Mesodermal cell (in vitro differentiated cells): ENCODE measurements around the gene IL1RAPL1.

Source experiments
- H3K27ac ChIP-seq: 2 replicates; pipeline ENCODE4 v1.7.0; 2013; ENCODE audit warnings: mild to moderate bottlenecking, low read depth, low read length, moderate library complexity; ENCODE audit not compliant: severe bottlenecking
- H3K36me3 ChIP-seq: 2 replicates; pipeline ENCODE4 v1.7.1; 2013; ENCODE audit warnings: mild to moderate bottlenecking, low read length, moderate library complexity; ENCODE audit not compliant: control insufficient read depth, insufficient read depth
- H3K4me1 ChIP-seq: one replicate; pipeline ENCODE4 v1.7.1; 2013; ENCODE audit warnings: mild to moderate bottlenecking, low read length; ENCODE audit not compliant: insufficient read depth, control insufficient read depth, poor library complexity, severe bottlenecking
- H3K4me3 ChIP-seq: 2 replicates; pipeline ENCODE4 v1.7.0; 2013; ENCODE audit warnings: low read length, control low read depth, mild to moderate bottlenecking; ENCODE audit not compliant: insufficient read depth, poor library complexity, severe bottlenecking; ENCODE audit errors: extremely low read depth
- H3K9me3 ChIP-seq: 2 replicates; pipeline ENCODE4 v1.7.1; 2013; ENCODE audit warnings: mild to moderate bottlenecking, low read length, moderate library complexity; ENCODE audit not compliant: control insufficient read depth
- WGBS, 2 experiments: methylation state at CpG; one replicate each; pipeline ENCODE4 v1.1.5; 2013; ENCODE audit warnings: missing lambda C conversion rate in 2 of 2; ENCODE audit not compliant: insufficient coverage in 2 of 2; 5-methylcytosine and 5-hydroxymethylcytosine counted together

IL1RAPL1 gene

DNA sequence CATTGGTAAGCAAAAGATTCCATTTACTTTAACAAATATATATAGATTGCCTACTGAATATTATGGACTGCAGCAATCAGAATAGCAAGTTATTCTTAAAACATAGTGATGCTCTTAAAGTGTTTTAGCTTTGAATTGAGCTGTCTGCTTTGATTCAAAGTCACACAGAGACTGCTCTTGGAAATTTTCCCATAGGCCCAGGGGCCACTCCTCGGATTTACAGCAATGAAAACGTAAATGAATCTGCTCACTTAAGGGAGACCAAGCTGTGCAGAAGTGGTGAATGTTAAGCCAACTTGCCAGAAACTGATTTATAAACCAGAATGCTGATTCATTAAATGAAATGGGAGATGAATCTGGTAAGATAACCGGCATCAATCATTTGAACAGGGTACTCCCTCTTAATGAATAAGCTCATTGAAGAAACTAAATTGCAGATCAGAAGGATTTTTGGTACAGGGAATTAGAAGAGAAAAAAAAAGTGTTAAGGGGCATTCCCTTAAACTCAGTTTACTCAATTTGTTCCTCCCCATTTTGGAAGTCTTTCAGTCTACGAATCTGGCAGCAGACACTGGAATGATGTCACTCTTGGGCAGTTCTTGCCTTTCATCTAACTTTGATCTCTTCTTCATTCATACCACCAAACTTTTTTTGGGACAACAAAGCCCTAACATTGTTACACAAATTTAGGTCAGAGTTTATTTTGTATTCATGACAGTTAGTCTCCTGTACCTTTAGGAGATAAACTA lies 1264.8 kb downstream of the IL1RAPL1 start:
- H3K9me3 ChIP-seq: no peaks in the 10 kb centered on the region
- H3K4me1 ChIP-seq: no peaks in the 10 kb centered on the region
- WGBS, 2 experiments: 86 to 90% methylated on average over 2 to 3 of the region's 4 CpGs
- H3K36me3 ChIP-seq: no peaks in the 10 kb centered on the region
- H3K4me3 ChIP-seq: no peak overlapping the region
- no peak overlapping the region for H3K27ac ChIP-seq

DNA sequence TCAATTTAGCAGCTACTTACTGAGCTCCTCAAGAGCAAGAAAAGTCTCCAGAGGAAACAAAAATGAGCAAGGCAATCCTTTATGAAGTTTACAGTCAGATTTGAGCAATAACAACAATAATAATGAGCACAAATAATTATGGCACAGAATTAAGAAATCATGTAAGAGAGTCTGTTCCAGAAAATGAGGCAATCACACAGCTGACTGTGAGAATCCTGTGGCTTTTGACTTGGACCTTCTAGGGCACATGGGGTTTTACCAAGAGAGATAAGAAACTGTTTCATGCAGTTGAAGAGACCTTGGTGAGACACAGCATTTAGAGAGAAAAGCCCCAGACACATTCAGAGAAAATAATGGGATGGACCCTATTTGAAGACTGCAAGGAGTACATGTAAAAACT lies 1265.5 kb downstream of the IL1RAPL1 start:
- Histone ChIP-seq H3K4me1 (no peaks in the 10 kb centered on the region), H3K9me3 (no peaks in the 10 kb centered on the region), H3K4me3 (no peak overlapping the region), H3K27ac (no peak overlapping the region), H3K36me3 (no peaks in the 10 kb centered on the region)

- Histone ChIP-seq H3K4me1 (no peaks in the 10 kb centered on the region), H3K36me3 (no peaks in the 10 kb centered on the region), H3K4me3 (no peak overlapping the region), H3K9me3 (no peaks in the 10 kb centered on the region), H3K27ac (no peak overlapping the region)
These were observed 1271.5 kb downstream of the IL1RAPL1 start for GRCh38 chrX:29858714-29859113.

GRCh38 chrX:29862126-29862677 lies 1275.0 kb downstream of the IL1RAPL1 start:
- WGBS, 2 experiments: no CpG with 5 or more reads among the region's 7 CpGs

DNA sequence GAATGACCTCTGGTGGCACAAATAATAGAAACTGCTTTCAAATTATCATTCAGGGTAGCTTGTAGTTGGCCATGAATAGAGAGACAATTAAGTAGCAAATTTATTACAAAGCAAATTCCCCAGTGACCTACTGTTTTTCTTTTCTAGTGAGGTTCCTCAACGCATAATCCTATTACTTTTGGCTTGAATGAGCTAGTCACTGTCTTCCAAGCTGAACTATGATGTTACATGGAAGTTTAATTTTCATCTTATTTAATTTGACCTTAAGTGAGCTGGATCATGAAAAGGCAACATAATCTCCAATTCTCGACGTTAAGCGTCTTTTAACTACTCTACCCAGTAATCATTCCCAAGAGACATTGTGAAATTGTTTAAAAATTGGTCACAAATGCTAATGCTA lies 1280.7 kb downstream of the IL1RAPL1 start:
- no peaks in the 10 kb centered on the region for H3K36me3 ChIP-seq
- no peak overlapping the region for H3K4me3 ChIP-seq
- no CpG with 5 or more reads among the region's 4 CpGs for WGBS, 2 experiments
- H3K4me1 ChIP-seq: no peaks in the 10 kb centered on the region
- H3K9me3 ChIP-seq: no peaks in the 10 kb centered on the region
- H3K27ac ChIP-seq: no peak overlapping the region

More at GRCh38 chrX:29862126-29862677, 1275.0 kb downstream of the IL1RAPL1 start:
- no peaks in the 10 kb centered on the region for H3K9me3 ChIP-seq
- no peak overlapping the region for H3K27ac ChIP-seq
- H3K36me3 ChIP-seq: no peaks in the 10 kb centered on the region
- no peaks in the 10 kb centered on the region for H3K4me1 ChIP-seq
- no peak overlapping the region for H3K4me3 ChIP-seq

DNA sequence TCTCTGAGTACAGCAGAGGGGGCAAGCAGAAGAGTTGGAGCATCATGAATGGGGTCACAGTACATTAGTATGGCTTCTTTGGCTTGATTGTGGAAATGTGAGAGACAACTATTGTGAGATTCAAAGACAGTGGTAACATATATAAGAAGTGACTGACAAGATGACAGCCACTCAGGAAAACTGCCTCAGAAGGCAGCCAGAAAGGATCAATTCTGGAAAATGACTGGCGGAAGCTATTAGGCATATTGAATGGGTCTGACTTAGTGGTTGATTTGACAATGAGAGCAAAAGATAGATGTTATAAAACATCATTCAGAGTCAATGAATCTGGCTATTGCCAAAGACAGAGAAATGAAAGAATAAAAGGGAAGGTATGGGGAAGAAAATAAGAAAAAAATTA lies 1282.6 kb downstream of the IL1RAPL1 start:
- no peak overlapping the region for H3K27ac ChIP-seq
- H3K36me3 ChIP-seq: no peaks in the 10 kb centered on the region
- no peaks in the 10 kb centered on the region for H3K9me3 ChIP-seq
- no peak overlapping the region for H3K4me3 ChIP-seq
- no CpG with 5 or more reads among the region's 1 CpG for WGBS, 2 experiments
- H3K4me1 ChIP-seq: no peaks in the 10 kb centered on the region

- WGBS, 2 experiments: 83% methylated on average over 1 of the region's 3 CpGs; no CpG with 5 or more reads in 1 of the 2 experiments
- Histone ChIP-seq H3K27ac (no peak overlapping the region), H3K9me3 (no peaks in the 10 kb centered on the region)
These were observed 1283.4 kb downstream of the IL1RAPL1 start for GRCh38 chrX:29870608-29871007.

GRCh38 chrX:29872831-29873230 lies 1285.6 kb downstream of the IL1RAPL1 start:
- no CpG with 5 or more reads among the region's 2 CpGs for WGBS, 2 experiments

More at GRCh38 chrX:29870608-29871007, 1283.4 kb downstream of the IL1RAPL1 start:
- Histone ChIP-seq H3K36me3 (no peaks in the 10 kb centered on the region), H3K4me3 (no peak overlapping the region), H3K4me1 (no peaks in the 10 kb centered on the region)

DNA sequence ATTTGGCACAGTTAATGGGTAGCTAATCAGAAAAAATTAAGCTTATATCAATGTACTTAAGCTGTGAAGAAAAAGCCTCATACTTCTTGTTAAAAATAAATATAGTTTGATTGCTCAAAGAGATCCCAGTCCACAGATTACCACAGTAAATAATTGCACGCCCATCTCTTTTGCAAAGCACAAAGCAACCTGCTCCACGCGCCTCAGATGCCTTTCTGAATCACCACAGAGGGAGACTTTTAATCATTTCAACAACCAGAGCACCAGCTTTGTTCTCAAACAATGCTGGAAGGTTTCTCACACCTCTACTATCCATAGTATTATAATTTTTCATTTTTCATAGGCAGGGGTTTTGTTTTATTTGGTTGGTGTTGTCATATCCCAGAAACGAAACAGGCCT lies 1289.5 kb downstream of the IL1RAPL1 start:
- no CpG with 5 or more reads among the region's 4 CpGs for WGBS, 2 experiments
- H3K9me3 ChIP-seq: no peaks in the 10 kb centered on the region
- no peaks in the 10 kb centered on the region for H3K4me1 ChIP-seq
- H3K36me3 ChIP-seq: no peaks in the 10 kb centered on the region
- no peak overlapping the region for H3K4me3 ChIP-seq
- no peak overlapping the region for H3K27ac ChIP-seq

More at GRCh38 chrX:29872831-29873230, 1285.6 kb downstream of the IL1RAPL1 start:
- no peak overlapping the region for H3K4me3 ChIP-seq
- no peaks in the 10 kb centered on the region for H3K4me1 ChIP-seq
- H3K36me3 ChIP-seq: no peaks in the 10 kb centered on the region
- H3K27ac ChIP-seq: no peak overlapping the region
- no peaks in the 10 kb centered on the region for H3K9me3 ChIP-seq

- Histone ChIP-seq H3K4me1 (no peaks in the 10 kb centered on the region), H3K4me3 (no peak overlapping the region), H3K36me3 (no peaks in the 10 kb centered on the region), H3K27ac (no peak overlapping the region), H3K9me3 (no peaks in the 10 kb centered on the region)
- WGBS, 2 experiments: 90% methylated on average over 1 of the region's 3 CpGs; no CpG with 5 or more reads in 1 of the 2 experiments
These were observed 1293.7 kb downstream of the IL1RAPL1 start for GRCh38 chrX:29880977-29881376.

GRCh38 chrX:29890004-29890403 lies 1302.8 kb downstream of the IL1RAPL1 start:
- Histone ChIP-seq H3K4me1 (no peaks in the 10 kb centered on the region), H3K27ac (no peak overlapping the region), H3K4me3 (no peak overlapping the region), H3K9me3 (no peaks in the 10 kb centered on the region), H3K36me3 (no peaks in the 10 kb centered on the region)
- WGBS, 2 experiments: no CpG with 5 or more reads among the region's 2 CpGs
